Transverse colon (tissue), 4 donors: Measurements from ENCODE around the gene FOXO4.
A peak's percentile ranks its signal among the peaks of the same experiment; 100 is the strongest.

Experiments used
- CTCF ChIP-seq, 5 experiments: fragments of 200-600 bp in 3 of 5; fragments of 450-650 bp in 2 of 5; sonication (generic) in 3 of 5; IDR thresholded peaks; 1 replicate in 2 of 5; 2 replicates in 3 of 5; pipeline ENCODE4 v1.5.1; 2016 to 2017; ENCODE audit warnings: antibody characterized with exemption in 5 of 5, inconsistent platforms in 3 of 5, mild to moderate bottlenecking in 2 of 5, moderate library complexity in 1 of 5
- POLR2AphosphoS5 ChIP-seq, 3 donors: sonication (generic); formaldehyde crosslinking; IDR thresholded peaks; one replicate each; pipeline ENCODE4 v1.6.1; 2016; ENCODE audit warnings: antibody characterized with exemption in 3 of 3

GRCh38 chrX:71111141-71111843 lies 15.6 kb downstream of the FOXO4 start, which contains the start of gene IL2RG:
- TF ChIP-seq POLR2AphosphoS5 (IDR thresholded peaks at IDR 0.05), result peak; percentile 58 to 93 (median 90)
- no peak for TF ChIP-seq CTCF (IDR thresholded peaks at IDR 0.05)
